ENCODE results near the gene SOCS7. TPM values are rescaled to one million over a fixed set of nuclear protein-coding genes. Genes with fewer than 3 reads are reported as not detected.
A peak's percentile ranks its signal among the peaks of the same experiment; 100 is the strongest.

Gene SOCS7
- total and polyA plus RNA-seq, 8 donors = 5.5 to 24.0 (median 17.5) TPM

- Histone ChIP-seq H3K9me3 (no peaks in the 10 kb centered on the region), H3K4me1 (no peaks in the 10 kb centered on the region), H3K36me3 (no peaks in the 10 kb centered on the region), H3K27ac (no peak overlapping the region), H3K27me3 (no peaks in the 10 kb centered on the region), H3K4me3 (no peak overlapping the region)
- FAIRE-seq (no peak), DNase-seq (peak in 2 of 6 donors; percentile 2 to 43), ATAC-seq (no peak)
- intact Hi-C loops (cut with DNase I) = no loop called here
- WGBS, 2 donors = 73 to 79% methylated on average over 25 of the region's 25 CpGs
- TF ChIP-seq CTCF (IDR thresholded peaks at IDR 0.05) = no peak
Observed at GRCh38 chr17:38329808-38330730, 21.6 kb upstream of the SOCS7 start.

GRCh38 chr17:38330941-38331411 lies 20.7 kb upstream of the SOCS7 start:
- Histone ChIP-seq H3K4me3 (no peak overlapping the region), H3K4me1 (no peaks in the 10 kb centered on the region), H3K9me3 (no peaks in the 10 kb centered on the region), H3K27me3 (no peaks in the 10 kb centered on the region), H3K36me3 (no peaks in the 10 kb centered on the region), H3K27ac (no peak overlapping the region)
- ATAC-seq = no peak
- intact Hi-C loops (cut with DNase I) = no loop called here
- no peak for FAIRE-seq
- TF ChIP-seq CTCF (IDR thresholded peaks at IDR 0.05) = no peak
- peak in 1 of 6 donors; percentile 46 for DNase-seq
- 74 to 78% methylated on average over 21 to 23 of the region's 23 CpGs for WGBS, 2 donors

GRCh38 chr17:38332735-38333134 lies 18.9 kb upstream of the SOCS7 start:
- 72 to 81% methylated on average over 7 of the region's 7 CpGs for WGBS, 2 donors
- intact Hi-C loops (cut with DNase I) = no loop called here
- DNase-seq (no peak), ATAC-seq (no peak), FAIRE-seq (no peak)
- Histone ChIP-seq H3K27me3 (no peaks in the 10 kb centered on the region), H3K27ac (no peak overlapping the region), H3K4me3 (no peak overlapping the region), H3K4me1 (no peaks in the 10 kb centered on the region), H3K36me3 (no peaks in the 10 kb centered on the region), H3K9me3 (no peaks in the 10 kb centered on the region)
- TF ChIP-seq CTCF (IDR thresholded peaks at IDR 0.05) = no peak

- peak in 2 of 4 donors; percentile 6 to 8 for TF ChIP-seq CTCF (IDR thresholded peaks at IDR 0.05)
Observed at GRCh38 chr17:38333635-38334295, 17.9 kb upstream of the SOCS7 start.

More at GRCh38 chr17:38333635-38334295, 17.9 kb upstream of the SOCS7 start:
- WGBS, 2 donors = 35 to 36% methylated on average over 12 of the region's 12 CpGs
- H3K27me3 ChIP-seq = no peaks in the 10 kb centered on the region
- FAIRE-seq (no peak), DNase-seq (peak in 4 of 6 donors; percentile 24 to 69 (median 41)), ATAC-seq (peak in 3 of 4 donors; percentile 28 to 57 (median 50))
- intact Hi-C loops (cut with DNase I) = no loop called here
- H3K27ac ChIP-seq = no peak overlapping the region
- no peak overlapping the region for H3K4me3 ChIP-seq
- no peaks in the 10 kb centered on the region for H3K9me3 ChIP-seq
- H3K36me3 ChIP-seq = no peaks in the 10 kb centered on the region
- H3K4me1 ChIP-seq = no peaks in the 10 kb centered on the region
